NCI-H146 treated with DMSO at 0.1 percent for 48 hours (cell line): ENCODE data around the gene TRIM34.
"Not testable (repeated sequence)": the region's sequence is repeated elsewhere in the genome, so short reads cannot be mapped to it uniquely, and the experiment has no call there.

Experiments used
- DNase-seq: peaks from one replicate; lab custom pipeline; 2025; ENCODE audit not compliant: unreplicated experiment; lab: John Stamatoyannopoulos, UW

The TRIM34 gene

DNA sequence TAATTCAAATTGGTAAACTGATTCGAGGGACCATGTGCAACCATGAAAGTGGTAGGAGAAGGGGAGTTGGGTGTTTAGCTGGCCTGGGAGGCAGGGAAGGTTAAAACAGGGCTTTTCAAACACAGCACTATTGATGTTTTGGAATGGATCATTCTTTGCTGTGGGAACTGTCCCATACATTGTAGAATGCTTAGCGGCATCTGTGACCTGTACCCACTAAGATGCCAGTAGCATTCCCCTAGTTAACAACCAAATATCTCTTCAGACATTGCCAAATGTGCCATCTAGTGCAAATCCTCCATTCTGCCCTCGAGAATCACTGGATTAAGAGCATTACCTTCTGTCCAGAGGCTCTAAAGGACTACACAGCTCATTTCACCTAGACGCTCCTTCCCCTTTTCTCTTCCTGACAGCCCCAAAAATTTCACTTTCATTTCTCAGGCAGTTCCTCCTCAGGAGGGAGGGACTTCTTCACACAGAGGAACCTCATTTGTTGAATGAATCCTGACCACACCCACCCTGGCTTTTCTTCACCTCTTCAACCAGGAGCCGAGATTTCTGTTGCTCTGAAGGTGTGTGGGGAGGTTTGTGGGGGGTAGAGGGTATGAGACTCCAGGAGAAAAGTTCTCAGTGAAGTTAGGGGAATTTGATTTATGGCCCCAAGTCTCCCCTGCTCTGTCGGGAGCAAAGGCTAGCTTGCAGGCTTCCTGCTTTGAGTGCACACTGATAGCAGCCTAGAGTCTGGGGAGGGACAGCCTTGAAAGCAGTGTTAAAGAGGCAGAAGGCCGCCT, at the start of gene TRIM34:
Gene TRIM34 (plus strand): TSS at position 513 of the 791 bp plus-strand sequence. CDS start 7,331 bp downstream, outside the sequence.
- no peak for DNase-seq

GRCh38 chr11:5575152-5575551, 49.6 kb upstream of the TRIM34 start:
- DNase-seq, result no peak

DNA sequence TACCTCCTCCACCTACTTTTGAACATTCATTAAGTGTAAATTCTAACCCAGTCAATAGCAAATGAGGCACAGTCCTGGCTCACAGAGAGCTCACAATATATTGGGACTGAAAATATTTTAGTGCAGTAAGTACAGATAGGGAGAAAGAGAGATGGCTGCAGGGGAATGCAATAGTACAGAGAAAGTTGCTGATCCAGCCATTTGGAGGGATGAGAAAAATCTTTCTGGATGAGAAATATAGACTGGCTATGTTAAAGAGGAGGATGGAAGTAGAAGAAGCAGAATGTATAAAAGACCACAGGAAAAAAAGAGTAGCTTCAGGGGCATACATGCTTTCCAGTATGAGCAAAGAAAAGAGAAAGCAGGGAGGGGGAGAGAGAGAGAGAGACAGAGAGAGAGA, 47.7 kb upstream of the TRIM34 start:
- no peak for DNase-seq

DNA sequence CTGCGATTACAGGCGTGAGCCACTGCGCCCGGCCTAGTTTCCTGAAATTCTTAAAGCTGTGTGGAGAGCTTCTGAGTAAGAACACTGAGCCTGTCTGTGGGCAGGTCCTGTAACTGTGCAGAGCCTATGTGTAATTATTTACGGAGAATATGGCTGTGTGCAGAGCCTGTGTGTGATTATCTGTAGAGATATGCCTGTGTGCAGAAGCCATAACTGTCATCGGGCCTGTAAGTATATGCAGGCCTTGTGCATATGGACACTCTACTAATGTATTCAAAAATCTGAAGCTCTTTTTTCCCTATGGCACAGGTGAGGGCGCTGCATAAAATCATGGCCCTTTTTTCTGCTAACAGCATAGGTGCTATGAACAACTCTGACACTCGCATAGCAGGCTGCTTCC, 44.2 kb upstream of the TRIM34 start, which contains the start of gene OR52B6:
Gene OR52B6 (plus strand): TSS at position 301 of the 400 bp plus-strand sequence. CDS start 0 bp downstream, at position 301.
- no peak for DNase-seq

- no peak for DNase-seq
Observed at GRCh38 chr11:5581014-5581413, 43.8 kb upstream of the TRIM34 start.

DNA sequence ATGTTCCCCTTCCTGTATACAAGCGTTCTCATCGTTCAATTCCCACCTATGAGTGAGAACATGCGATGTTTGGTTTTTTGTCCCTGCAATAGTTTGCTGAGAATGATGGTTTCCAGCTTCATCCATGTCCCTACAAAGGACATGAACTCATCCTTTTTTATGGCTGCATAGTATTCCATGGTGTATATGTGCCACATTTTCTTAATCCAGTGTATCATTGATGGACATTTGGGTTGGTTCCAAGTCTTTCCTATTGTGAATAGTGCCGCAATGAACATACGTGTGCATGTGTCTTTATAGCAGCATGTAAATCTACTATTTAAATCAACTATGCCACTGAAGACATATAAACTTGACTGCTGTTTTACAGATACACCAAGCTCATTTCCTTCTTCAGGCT, 40.3 kb upstream of the TRIM34 start:
- not testable (repeated sequence) for DNase-seq

- not testable (repeated sequence) for DNase-seq
Observed at GRCh38 chr11:5589906-5590305, 34.9 kb upstream of the TRIM34 start.

GRCh38 chr11:5591613-5592012, 33.2 kb upstream of the TRIM34 start:
- no peak for DNase-seq

GRCh38 chr11:5592615-5593014, 32.2 kb upstream of the TRIM34 start:
- DNase-seq, result no peak

DNA sequence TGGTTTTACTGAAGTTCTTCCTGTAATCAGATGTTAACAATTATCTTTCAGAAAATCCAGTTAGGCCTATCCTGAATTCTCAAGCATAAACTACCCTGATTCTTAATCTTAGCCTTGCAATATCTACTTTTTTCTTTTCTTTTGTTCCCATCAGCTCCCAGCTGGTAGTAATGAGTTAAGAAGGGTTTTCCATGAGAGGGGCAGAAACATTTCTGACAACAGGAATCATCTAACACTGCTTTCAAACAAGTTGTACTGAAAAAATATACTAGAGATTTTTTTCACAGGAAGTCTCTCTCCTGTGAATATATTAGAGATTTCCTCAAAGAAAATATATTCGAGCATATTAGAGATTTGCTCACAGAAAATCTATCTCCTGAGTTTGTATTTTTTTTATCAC, 31.7 kb upstream of the TRIM34 start:
- no peak for DNase-seq

- DNase-seq, result no peak
Observed at GRCh38 chr11:5596607-5597201, 28.1 kb upstream of the TRIM34 start, which contains the start of gene TRIM6. Gene TRIM6 (plus strand): TSS chr11:5596637. CDS start chr11:5596898, 261 bp downstream.

DNA sequence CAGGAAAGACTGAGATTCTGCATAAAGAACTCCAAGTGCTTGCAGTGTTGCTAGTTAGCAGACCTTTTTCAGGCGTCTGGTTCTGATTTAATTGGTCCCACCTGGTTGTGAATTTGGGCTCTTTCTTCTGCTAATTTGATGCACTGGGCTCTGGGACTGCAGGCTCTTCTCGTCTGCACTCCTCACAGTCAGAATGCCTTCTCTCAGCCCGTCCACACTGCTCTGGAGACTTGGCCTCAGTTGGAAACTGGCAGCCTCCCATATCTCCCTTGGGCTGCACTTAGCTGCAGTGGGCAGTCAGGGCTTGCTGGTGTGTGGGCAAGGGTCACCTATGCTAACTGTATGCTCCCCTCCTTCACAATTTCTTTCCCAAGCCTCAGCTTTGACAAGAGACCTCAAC, 26.8 kb upstream of the TRIM34 start:
- no peak for DNase-seq

- peak; percentile 5 for DNase-seq
Observed at GRCh38 chr11:5600374-5600851, 24.4 kb upstream of the TRIM34 start.

DNA sequence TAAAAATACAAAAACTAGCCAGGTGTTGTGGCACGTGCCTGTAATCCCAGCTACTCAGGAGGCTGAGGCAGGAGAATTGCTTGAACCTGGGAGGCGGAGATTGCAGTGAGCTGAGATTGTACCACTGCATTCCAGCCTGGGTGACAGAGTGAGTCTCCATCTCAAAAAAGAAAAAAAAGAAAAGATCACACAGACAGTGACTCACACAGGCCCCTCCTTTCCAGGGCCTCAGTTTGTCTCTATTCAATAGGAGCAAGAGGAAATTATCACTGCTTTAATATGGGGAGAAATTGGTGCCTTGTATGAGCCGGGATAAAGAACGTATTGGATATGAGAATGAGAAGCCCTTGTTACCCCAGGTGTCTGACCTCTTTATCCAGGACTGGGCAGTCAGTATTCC, 22.0 kb upstream of the TRIM34 start:
- not testable (repeated sequence) for DNase-seq

DNA sequence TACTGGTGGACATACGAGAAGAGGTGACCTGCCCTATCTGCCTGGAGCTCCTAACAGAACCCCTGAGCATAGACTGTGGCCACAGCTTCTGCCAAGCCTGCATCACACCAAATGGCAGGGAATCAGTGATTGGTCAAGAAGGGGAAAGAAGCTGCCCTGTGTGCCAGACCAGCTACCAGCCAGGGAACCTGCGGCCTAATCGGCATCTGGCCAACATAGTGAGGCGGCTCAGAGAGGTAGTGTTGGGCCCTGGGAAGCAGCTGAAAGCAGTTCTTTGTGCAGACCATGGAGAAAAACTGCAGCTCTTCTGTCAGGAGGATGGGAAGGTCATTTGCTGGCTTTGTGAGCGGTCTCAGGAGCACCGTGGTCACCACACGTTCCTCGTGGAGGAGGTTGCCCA, 21.5 kb upstream of the TRIM34 start:
- no peak for DNase-seq

DNA sequence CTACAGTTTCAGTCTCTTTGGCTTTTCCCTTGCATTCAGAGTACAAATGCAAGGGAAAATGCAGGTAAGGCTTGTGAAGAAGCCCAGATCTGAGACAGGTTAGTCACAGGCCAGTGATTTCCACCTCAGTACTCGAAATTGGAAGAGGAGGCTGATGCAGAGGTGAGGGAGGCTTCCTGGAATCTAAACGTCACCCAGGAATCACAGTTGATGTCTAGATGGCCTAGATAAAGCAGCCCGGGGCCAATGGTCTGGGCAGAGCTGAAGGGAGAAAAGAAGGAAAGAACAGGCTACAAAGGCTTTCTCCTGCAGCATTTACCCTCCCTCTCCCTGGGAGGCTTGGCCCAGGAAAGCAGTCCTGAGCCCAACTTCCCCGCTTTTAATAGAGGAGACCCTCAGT, 19.9 kb upstream of the TRIM34 start:
- DNase-seq, result no peak

DNA sequence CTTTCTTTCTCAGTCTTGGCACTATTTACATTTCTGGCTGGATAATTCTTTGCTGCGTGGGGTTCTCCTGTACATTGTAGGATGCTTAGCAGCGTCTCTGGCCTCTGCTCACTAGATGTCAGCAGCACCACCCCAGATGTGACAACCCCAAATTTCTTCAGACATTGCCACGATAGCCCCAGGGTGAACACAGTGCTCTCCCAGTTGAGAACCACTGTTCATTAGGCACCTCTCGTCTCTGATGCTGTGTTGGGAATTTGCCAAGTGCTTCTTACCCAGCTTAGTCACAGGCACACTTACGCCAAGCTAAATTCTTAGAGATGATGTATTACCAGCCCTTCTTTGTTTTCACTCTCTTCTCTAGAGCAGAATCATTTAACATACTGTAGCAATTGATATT, 19.0 kb upstream of the TRIM34 start:
- no peak for DNase-seq

DNA sequence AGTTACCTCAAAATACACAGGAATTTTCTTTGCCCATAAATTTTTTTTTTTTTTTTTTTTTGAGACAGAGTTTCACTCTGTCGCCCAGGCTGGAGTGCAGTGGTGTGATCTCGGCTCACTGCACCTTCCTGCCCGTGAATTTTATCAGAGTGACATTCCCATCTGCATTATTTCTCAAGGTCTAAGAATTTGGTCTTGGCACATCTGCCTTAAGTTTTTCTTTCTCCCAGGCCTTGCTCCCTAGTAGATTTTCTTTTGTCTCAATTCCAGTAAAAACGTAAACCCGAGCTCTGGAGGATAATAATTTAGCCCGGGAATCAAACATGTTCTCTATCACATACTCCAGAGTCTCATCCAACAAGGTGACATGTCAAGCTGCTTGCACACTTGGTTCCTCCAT, 16.0 kb upstream of the TRIM34 start:
- DNase-seq, result no peak

GRCh38 chr11:5610446-5610845, 14.4 kb upstream of the TRIM34 start:
- no peak for DNase-seq

DNA sequence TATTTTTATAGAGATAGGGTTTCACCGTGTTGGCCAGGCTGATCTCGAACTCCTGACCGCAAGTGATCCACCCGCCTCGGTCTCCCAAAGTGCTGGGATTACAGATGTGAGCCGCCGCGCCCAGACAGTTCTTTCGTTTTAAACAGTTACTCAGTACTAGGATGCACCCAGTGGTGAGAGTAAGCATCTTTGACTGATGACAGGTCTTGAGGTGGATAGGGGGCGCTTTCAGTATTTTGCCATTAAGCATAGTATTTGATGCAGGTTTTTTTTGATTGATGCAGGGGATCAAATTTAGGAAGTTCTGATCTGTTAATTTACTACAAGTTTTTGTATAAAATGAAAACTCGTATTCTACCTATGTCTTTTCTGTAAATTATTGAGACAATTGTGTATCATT, 13.2 kb upstream of the TRIM34 start:
- DNase-seq, result no peak

GRCh38 chr11:5618807-5619206, 6.0 kb upstream of the TRIM34 start:
- no peak for DNase-seq
